WTC11 (cell line): Measurements from ENCODE around the gene GDI1.

ENCODE experiments used
- IRF2 ChIP-seq: sonication (generic); formaldehyde crosslinking; IDR thresholded peaks from 2 replicates; pipeline ENCODE4 v1.8.0; 2022; ENCODE audit warnings: low read depth, missing genetic modification reagents, borderline replicate concordance
- NR2C2 ChIP-seq: sonication (generic); formaldehyde crosslinking; IDR thresholded peaks from 2 replicates; pipeline ENCODE4 v1.8.0; 2022; ENCODE audit warnings: mild to moderate bottlenecking, missing genetic modification reagents
- SMAD3 ChIP-seq: sonication (generic); formaldehyde crosslinking; IDR thresholded peaks from 2 replicates; pipeline ENCODE4 v1.8.0; 2022; ENCODE audit warnings: missing genetic modification reagents, mild to moderate bottlenecking, borderline replicate concordance
- TF ChIP-seq, protein P1 (sequence below): sonication (generic); formaldehyde crosslinking; IDR thresholded peaks from 2 replicates; pipeline ENCODE4 v1.8.1; 2022; ENCODE audit warnings: mild to moderate bottlenecking, missing genetic modification reagents, moderate library complexity, borderline replicate concordance

DNA sequence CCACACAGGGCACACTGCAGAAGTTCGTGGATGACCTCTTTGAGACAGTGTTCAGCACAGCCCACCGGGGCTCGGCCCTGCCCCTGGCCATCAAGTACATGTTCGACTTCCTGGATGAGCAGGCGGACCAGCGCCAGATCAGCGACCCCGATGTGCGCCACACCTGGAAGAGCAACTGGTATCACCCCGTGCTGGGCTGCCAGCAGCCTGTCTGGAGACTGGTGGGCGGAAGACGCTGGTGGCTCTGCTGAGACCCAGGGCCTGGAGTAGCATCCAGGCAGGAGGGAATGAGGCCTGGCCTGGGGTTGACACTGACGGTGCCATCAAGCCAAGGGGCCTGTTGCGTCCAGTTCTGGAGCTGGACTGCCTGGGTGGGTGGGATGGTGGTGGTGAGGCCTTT, 33.5 kb downstream of the GDI1 start:
- TF ChIP-seq IRF2 (CRISPR knock-in tag), result no peak
- TF ChIP-seq SMAD3 (CRISPR knock-in tag), result no peak
- TF ChIP-seq, protein P1, sequence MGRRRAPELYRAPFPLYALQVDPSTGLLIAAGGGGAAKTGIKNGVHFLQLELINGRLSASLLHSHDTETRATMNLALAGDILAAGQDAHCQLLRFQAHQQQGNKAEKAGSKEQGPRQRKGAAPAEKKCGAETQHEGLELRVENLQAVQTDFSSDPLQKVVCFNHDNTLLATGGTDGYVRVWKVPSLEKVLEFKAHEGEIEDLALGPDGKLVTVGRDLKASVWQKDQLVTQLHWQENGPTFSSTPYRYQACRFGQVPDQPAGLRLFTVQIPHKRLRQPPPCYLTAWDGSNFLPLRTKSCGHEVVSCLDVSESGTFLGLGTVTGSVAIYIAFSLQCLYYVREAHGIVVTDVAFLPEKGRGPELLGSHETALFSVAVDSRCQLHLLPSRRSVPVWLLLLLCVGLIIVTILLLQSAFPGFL, result no peak
- no peak for TF ChIP-seq NR2C2
